ENCODE data around the gene OTOP3. TPM values are rescaled to one million over a fixed set of nuclear protein-coding genes. Genes with fewer than 3 reads are reported as not detected.

OTOP3 gene
- total RNA-seq, 1 experiment from 2014 or later = not detected

- ATAC-seq (peak; percentile 43), DNase-seq (ENCODE audit: low spot score) (peak; percentile 65)
- Mint-ChIP-seq H3K9me3 (no peaks in the 10 kb centered on the region), H3K27ac (no peak overlapping the region), H3K27me3 (ENCODE audit: low read depth) (peaks cover 36% of the 10 kb centered on the region), H3K36me3 (no peaks in the 10 kb centered on the region), H3K4me3 (no peak overlapping the region), H3K4me1 (peaks cover 13% of the 10 kb centered on the region)
- POLR2A ChIA-PET = no interaction called here
- CTCF ChIA-PET = interaction anchor here (0.6 to 7.8 kb wide), 31 partner anchors 10 to 321 kb away, joined by 3 to 206 read pairs (median 4); partner anchors contain the start of genes CDR2L, FDXR, GRIN2C and MRPL58
- 0 out of 2 replicates have a peak, but pooled peaks have one; percentile 13 for TF ChIP-seq FOXP1 (CRISPR knock-in tag; IDR thresholded peaks at IDR 0.05; ENCODE audit: borderline replicate concordance)
- TF ChIP-seq NFYB (CRISPR knock-in tag; conservative IDR thresholded peaks at IDR 0.05; ENCODE audit: low read depth) = no peak
- peak; percentile 44; the same call in 1 of the 2 replicates for TF ChIP-seq MAX (CRISPR knock-in tag; IDR thresholded peaks at IDR 0.05)
Measured at GRCh38 chr17:74919440-74920305, 16.0 kb upstream of the OTOP3 start.

- no peaks in the 10 kb centered on the region for H3K36me3 Mint-ChIP-seq
- no peaks in the 10 kb centered on the region for H3K9me3 Mint-ChIP-seq
- peaks cover 13% of the 10 kb centered on the region for H3K4me1 Mint-ChIP-seq
- ChIA-PET POLR2A (no interaction called here), CTCF (interaction anchor here (0.8 to 7.8 kb wide), 17 partner anchors 11 to 211 kb away, joined by 3 to 206 read pairs (median 7); partner anchors contain the start of genes FDXR, GRIN2C, NT5C and OTOP3)
- H3K27me3 Mint-ChIP-seq (ENCODE audit: low read depth) = peaks cover 42% of the 10 kb centered on the region
- ATAC-seq (no peak), DNase-seq (ENCODE audit: low spot score) (no peak)
- H3K4me3 Mint-ChIP-seq = no peak overlapping the region
- TF ChIP-seq ETV6 (CRISPR knock-in tag; IDR thresholded peaks at IDR 0.05) = no peak
- H3K27ac Mint-ChIP-seq = no peak overlapping the region
Measured at GRCh38 chr17:74920306-74920620, 15.4 kb upstream of the OTOP3 start.

- ChIA-PET CTCF (interaction anchor here (0.6 to 7.8 kb wide), 16 partner anchors 11 to 150 kb away, joined by 3 to 206 read pairs (median 8); partner anchors contain the start of genes FDXR, GRIN2C and OTOP3), POLR2A (no interaction called here)
- Mint-ChIP-seq H3K27me3 (ENCODE audit: low read depth) (peaks cover 46% of the 10 kb centered on the region), H3K4me1 (peaks cover 13% of the 10 kb centered on the region), H3K36me3 (no peaks in the 10 kb centered on the region), H3K27ac (no peak overlapping the region), H3K9me3 (no peaks in the 10 kb centered on the region), H3K4me3 (no peak overlapping the region)
- no peak for DNase-seq (ENCODE audit: low spot score)
- no peak for TF ChIP-seq ZMAT4 (CRISPR knock-in tag; IDR thresholded peaks at IDR 0.05)
- TF ChIP-seq USF1 (CRISPR knock-in tag; IDR thresholded peaks at IDR 0.05) = no peak
- TF ChIP-seq IRF2 (CRISPR knock-in tag; IDR thresholded peaks at IDR 0.05; ENCODE audit: borderline replicate concordance, low read depth) = no peak
- no peak for TF ChIP-seq ATF2 (CRISPR knock-in tag; IDR thresholded peaks at IDR 0.05; ENCODE audit: borderline replicate concordance, low read depth)
- TF ChIP-seq ZNF281 (CRISPR knock-in tag; IDR thresholded peaks at IDR 0.05) = no peak
- TF ChIP-seq JAZF1 (CRISPR knock-in tag; IDR thresholded peaks at IDR 0.05) = no peak
- no peak for TF ChIP-seq ETV6 (CRISPR knock-in tag; IDR thresholded peaks at IDR 0.05)
- no peak for TF ChIP-seq NFE2L1 (CRISPR knock-in tag; IDR thresholded peaks at IDR 0.05)
- TF ChIP-seq SMAD3 (CRISPR knock-in tag; IDR thresholded peaks at IDR 0.05; ENCODE audit: borderline replicate concordance) = no peak
- no peak for TF ChIP-seq JUN (CRISPR knock-in tag; IDR thresholded peaks at IDR 0.05)
- TF ChIP-seq ELF4 (CRISPR knock-in tag; IDR thresholded peaks at IDR 0.05; ENCODE audit: low read depth) = no peak
- no peak for TF ChIP-seq NR1H2 (CRISPR knock-in tag; IDR thresholded peaks at IDR 0.05)
- peak; percentile 22; the same call in 1 of the 2 replicates for ATAC-seq
Measured at GRCh38 chr17:74920642-74921025, 15.1 kb upstream of the OTOP3 start.
